Immature natural killer cell (primary cell): ENCODE data around the gene POC1A. TPM values are rescaled to one million over a fixed set of nuclear protein-coding genes. Genes with fewer than 3 reads are reported as not detected.
"Not testable (repeated sequence)": the region's sequence is repeated elsewhere in the genome, so short reads cannot be mapped to it uniquely, and the experiment has no call there.

Experiments used
- DNase-seq, 3 donors: peaks; one replicate each; pipeline ENCODE4 v3.0.0; 2022; ENCODE audit warnings: mixed read lengths in 1 of 3
- H3K27ac Mint-ChIP-seq, 6 donors: one replicate each; pipeline ENCODE4 v1.8.0; 2020; ENCODE audit warnings: mixed read lengths in 6 of 6, mild to moderate bottlenecking in 5 of 6, inconsistent platforms in 4 of 6, moderate library complexity in 3 of 6
- H3K27me3 Mint-ChIP-seq, 3 donors: one replicate each; pipeline ENCODE4 v1.8.0; 2020 to 2021; ENCODE audit warnings: low read depth in 3 of 3, mild to moderate bottlenecking in 3 of 3, mixed read lengths in 3 of 3, moderate library complexity in 3 of 3, inconsistent platforms in 1 of 3
- H3K36me3 Mint-ChIP-seq, 3 donors: one replicate each; pipeline ENCODE4 v1.8.0; 2020; ENCODE audit warnings: mixed read lengths in 3 of 3, inconsistent platforms in 2 of 3, mild to moderate bottlenecking in 2 of 3
- H3K4me1 Mint-ChIP-seq, 2 donors: one replicate each; pipeline ENCODE4 v1.8.0; 2020; ENCODE audit warnings: inconsistent platforms in 2 of 2, mild to moderate bottlenecking in 2 of 2, mixed read lengths in 2 of 2, moderate library complexity in 1 of 2
- H3K4me3 Mint-ChIP-seq, 5 donors: one replicate each; pipeline ENCODE4 v1.8.0; 2020; ENCODE audit warnings: mild to moderate bottlenecking in 5 of 5, mixed read lengths in 5 of 5, inconsistent platforms in 3 of 5, moderate library complexity in 3 of 5
- H3K9me3 Mint-ChIP-seq, 6 donors: one replicate each; pipeline ENCODE4 v1.8.0; 2020; ENCODE audit warnings: mild to moderate bottlenecking in 6 of 6, mixed read lengths in 6 of 6, inconsistent platforms in 4 of 6, moderate library complexity in 3 of 6
- polyA plus RNA-seq, 3 donors: library from polyadenylated mRNA; unstranded; fragments of 300-500 nt; fragmentation: Illumina TruSeq; gene quantifications; one replicate each; pipeline ENCODE4 v1.2.3, GENCODE V29; 2021

Gene POC1A
- polyA plus RNA-seq, 3 donors from 2014 or later: 2.9 to 4.0 TPM; not detected in 1

- no peak for DNase-seq
- Mint-ChIP-seq H3K4me1 (peaks cover 6 to 12% of the 10 kb centered on the region in 2 donors), H3K4me3 (no peak overlapping the region), H3K9me3 (no peaks in the 10 kb centered on the region), H3K36me3 (no peaks in the 10 kb centered on the region), H3K27me3 (peaks cover 0 to 5% (median 2%) of the 10 kb centered on the region in 3 donors), H3K27ac (no peak overlapping the region)
Observed at GRCh38 chr3:52159503-52159902, 5.3 kb upstream of the POC1A start.

GRCh38 chr3:52155912-52156311 lies 1.7 kb upstream of the POC1A start:
- H3K4me1 Mint-ChIP-seq: peaks cover 8 to 14% of the 10 kb centered on the region in 2 donors
- no peaks in the 10 kb centered on the region for H3K36me3 Mint-ChIP-seq
- DNase-seq: no peak
- no peaks in the 10 kb centered on the region for H3K9me3 Mint-ChIP-seq
- peaks cover 3 to 6% (median 4%) of the 10 kb centered on the region in 3 donors for H3K27me3 Mint-ChIP-seq
- H3K27ac Mint-ChIP-seq: peak overlapping the region in 5 of 6 donors; percentile 17 to 69 (median 51)
- H3K4me3 Mint-ChIP-seq: peak overlapping the region; percentile 58 to 99 (median 64)

GRCh38 chr3:52153389-52154096 lies 680 bp downstream of the POC1A start:
- Mint-ChIP-seq H3K4me3 (peak overlapping the region; percentile 86 to 99 (median 97)), H3K27me3 (peaks cover 3 to 6% (median 4%) of the 10 kb centered on the region in 3 donors), H3K4me1 (peaks cover 8 to 14% of the 10 kb centered on the region in 2 donors), H3K27ac (peak overlapping the region in 3 of 6 donors; percentile 3 to 92 (median 83)), H3K36me3 (no peaks in the 10 kb centered on the region), H3K9me3 (no peaks in the 10 kb centered on the region)
- peak in 2 of 3 donors; percentile 6 to 8 for DNase-seq

- H3K36me3 Mint-ChIP-seq, H3K4me3 Mint-ChIP-seq, H3K27me3 Mint-ChIP-seq, H3K9me3 Mint-ChIP-seq, DNase-seq, H3K27ac Mint-ChIP-seq: not testable (repeated sequence)
- peaks cover 8 to 14% of the 10 kb centered on the region in 2 donors for H3K4me1 Mint-ChIP-seq
Observed at GRCh38 chr3:52151991-52152390, 2.2 kb downstream of the POC1A start.

- Mint-ChIP-seq H3K36me3 (no peaks in the 10 kb centered on the region), H3K4me3 (no peak overlapping the region), H3K27me3 (peaks cover 3 to 6% (median 4%) of the 10 kb centered on the region in 3 donors), H3K4me1 (peaks cover 8 to 13% of the 10 kb centered on the region in 2 donors), H3K27ac (no peak overlapping the region), H3K9me3 (no peaks in the 10 kb centered on the region)
- DNase-seq: no peak
Observed at GRCh38 chr3:52150860-52151259, 3.4 kb downstream of the POC1A start.

- Mint-ChIP-seq H3K9me3 (no peaks in the 10 kb centered on the region), H3K4me3 (no peak overlapping the region), H3K27me3 (peaks cover 3 to 6% (median 4%) of the 10 kb centered on the region in 3 donors), H3K36me3 (no peaks in the 10 kb centered on the region), H3K27ac (no peak overlapping the region), H3K4me1 (peaks cover 7 to 9% of the 10 kb centered on the region in 2 donors)
- no peak for DNase-seq
Observed at GRCh38 chr3:52150357-52150756, 3.9 kb downstream of the POC1A start.

GRCh38 chr3:52149726-52150125 lies 4.5 kb downstream of the POC1A start:
- DNase-seq: no peak
- no peak overlapping the region for H3K27ac Mint-ChIP-seq
- H3K9me3 Mint-ChIP-seq: no peaks in the 10 kb centered on the region
- peaks cover 2 to 4% of the 10 kb centered on the region in 2 donors for H3K4me1 Mint-ChIP-seq
- peaks cover 3 to 6% (median 4%) of the 10 kb centered on the region in 3 donors for H3K27me3 Mint-ChIP-seq
- H3K36me3 Mint-ChIP-seq: no peaks in the 10 kb centered on the region
- H3K4me3 Mint-ChIP-seq: no peak overlapping the region

- no peak overlapping the region for H3K27ac Mint-ChIP-seq
Observed at GRCh38 chr3:52149021-52149420, 5.2 kb downstream of the POC1A start.

GRCh38 chr3:52147804-52148203 lies 6.4 kb downstream of the POC1A start:
- Mint-ChIP-seq H3K36me3 (no peaks in the 10 kb centered on the region), H3K9me3 (no peaks in the 10 kb centered on the region), H3K4me3 (no peak overlapping the region), H3K27ac (no peak overlapping the region), H3K4me1 (peaks cover 6 to 7% of the 10 kb centered on the region in 2 donors), H3K27me3 (peaks cover 0 to 1% (median 0%) of the 10 kb centered on the region in 3 donors)
- DNase-seq: no peak

More at GRCh38 chr3:52149021-52149420, 5.2 kb downstream of the POC1A start:
- H3K4me1 Mint-ChIP-seq: peaks cover 4 to 7% of the 10 kb centered on the region in 2 donors
- H3K4me3 Mint-ChIP-seq: no peak overlapping the region
- no peaks in the 10 kb centered on the region for H3K36me3 Mint-ChIP-seq
- H3K9me3 Mint-ChIP-seq: no peaks in the 10 kb centered on the region
- H3K27me3 Mint-ChIP-seq: peaks cover 0 to under 1% (median 0%) of the 10 kb centered on the region in 3 donors
- no peak for DNase-seq

- no peaks in the 10 kb centered on the region for H3K9me3 Mint-ChIP-seq
- peaks cover 0 to 1% (median 0%) of the 10 kb centered on the region in 3 donors for H3K27me3 Mint-ChIP-seq
- no peak overlapping the region for H3K4me3 Mint-ChIP-seq
- peaks cover 6 to 7% of the 10 kb centered on the region in 2 donors for H3K4me1 Mint-ChIP-seq
- no peak for DNase-seq
- no peaks in the 10 kb centered on the region for H3K36me3 Mint-ChIP-seq
- no peak overlapping the region for H3K27ac Mint-ChIP-seq
Observed at GRCh38 chr3:52146811-52147210, 7.4 kb downstream of the POC1A start.

GRCh38 chr3:52146189-52146588 lies 8.0 kb downstream of the POC1A start:
- no peak overlapping the region for H3K4me3 Mint-ChIP-seq
- H3K27me3 Mint-ChIP-seq: peaks cover 0 to 1% (median 0%) of the 10 kb centered on the region in 3 donors
- H3K4me1 Mint-ChIP-seq: peaks cover 6 to 7% of the 10 kb centered on the region in 2 donors
- no peaks in the 10 kb centered on the region for H3K9me3 Mint-ChIP-seq
- H3K27ac Mint-ChIP-seq: no peak overlapping the region
- H3K36me3 Mint-ChIP-seq: no peaks in the 10 kb centered on the region
- DNase-seq: no peak

- DNase-seq: no peak
- Mint-ChIP-seq H3K27me3 (peaks cover 0 to 1% (median 0%) of the 10 kb centered on the region in 3 donors), H3K4me1 (peaks cover 6 to 7% of the 10 kb centered on the region in 2 donors)
Observed at GRCh38 chr3:52145736-52146110, 8.5 kb downstream of the POC1A start.

GRCh38 chr3:52144796-52145735 lies 9.2 kb downstream of the POC1A start:
- no peak for DNase-seq
- Mint-ChIP-seq H3K36me3 (no peaks in the 10 kb centered on the region), H3K27me3 (peaks cover 0 to 1% (median 0%) of the 10 kb centered on the region in 3 donors), H3K4me3 (peak overlapping the region in 1 of 5 donors; percentile 27), H3K27ac (peak overlapping the region in 1 of 6 donors; percentile 42), H3K4me1 (peaks cover 6 to 7% of the 10 kb centered on the region in 2 donors), H3K9me3 (no peaks in the 10 kb centered on the region)

More at GRCh38 chr3:52145736-52146110, 8.5 kb downstream of the POC1A start:
- no peaks in the 10 kb centered on the region for H3K36me3 Mint-ChIP-seq
- no peaks in the 10 kb centered on the region for H3K9me3 Mint-ChIP-seq
- H3K4me3 Mint-ChIP-seq: no peak overlapping the region
- no peak overlapping the region for H3K27ac Mint-ChIP-seq
